HG03457 (cell line): Measurements from ENCODE around the gene TRPT1.
"Not testable (repeated sequence)": the region's sequence is repeated elsewhere in the genome, so short reads cannot be mapped to it uniquely, and the experiment has no call there.

ENCODE experiments used
- ATAC-seq: cut with Tn5 transposase; IDR thresholded peaks from one replicate; pipeline ENCODE4 v1.9.1; 2021; ENCODE audit warnings: moderate number of reproducible peaks; ENCODE audit not compliant: unreplicated experiment

The TRPT1 gene

DNA sequence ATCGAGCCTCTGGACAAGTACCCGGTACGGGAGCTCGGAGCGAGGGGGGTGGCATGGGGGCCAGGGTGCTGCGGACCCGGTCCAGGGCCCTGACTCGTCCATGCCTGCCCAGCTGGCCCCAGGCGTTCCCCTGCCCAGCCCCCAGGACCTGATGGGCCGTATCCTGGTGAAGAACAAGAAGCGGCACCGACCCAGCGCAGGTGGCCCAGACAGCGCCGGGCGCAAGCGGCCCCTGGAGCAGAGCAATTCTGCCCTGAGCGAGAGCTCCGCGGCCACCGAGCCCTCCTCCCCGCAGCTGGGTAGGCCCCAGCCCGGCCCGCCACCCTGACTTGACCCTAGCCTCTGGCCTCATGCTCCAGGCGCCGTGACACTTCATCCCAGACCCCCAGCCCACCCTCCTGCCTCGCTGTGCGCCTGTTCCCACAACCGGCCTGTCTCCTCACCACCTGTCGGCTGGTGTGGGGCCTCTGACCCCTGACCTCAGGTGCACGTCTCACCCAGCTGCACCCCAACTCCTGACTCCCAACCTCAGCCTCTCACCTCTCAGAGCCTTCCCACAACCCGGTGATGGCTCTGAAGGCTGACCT is 33.1 kb upstream of the TRPT1 start:
- no peak for ATAC-seq

DNA sequence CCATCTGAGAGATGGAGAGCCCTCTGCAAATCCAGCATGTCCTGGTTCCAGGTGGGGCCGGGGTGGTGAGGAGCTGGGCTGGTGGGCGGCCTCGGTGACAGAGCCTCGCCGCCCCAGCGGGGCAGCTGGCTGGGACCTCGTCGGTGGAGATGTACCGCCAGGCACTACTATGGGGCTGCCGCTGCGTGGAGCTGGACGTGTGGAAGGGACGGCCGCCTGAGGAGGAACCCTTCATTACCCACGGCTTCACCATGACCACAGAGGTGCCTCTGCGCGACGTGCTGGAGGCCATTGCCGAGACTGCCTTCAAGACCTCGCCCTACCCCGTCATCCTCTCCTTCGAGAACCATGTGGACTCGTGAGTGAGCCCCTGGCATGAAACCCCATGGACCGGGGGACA is 32.4 kb upstream of the TRPT1 start:
- no peak for ATAC-seq

DNA sequence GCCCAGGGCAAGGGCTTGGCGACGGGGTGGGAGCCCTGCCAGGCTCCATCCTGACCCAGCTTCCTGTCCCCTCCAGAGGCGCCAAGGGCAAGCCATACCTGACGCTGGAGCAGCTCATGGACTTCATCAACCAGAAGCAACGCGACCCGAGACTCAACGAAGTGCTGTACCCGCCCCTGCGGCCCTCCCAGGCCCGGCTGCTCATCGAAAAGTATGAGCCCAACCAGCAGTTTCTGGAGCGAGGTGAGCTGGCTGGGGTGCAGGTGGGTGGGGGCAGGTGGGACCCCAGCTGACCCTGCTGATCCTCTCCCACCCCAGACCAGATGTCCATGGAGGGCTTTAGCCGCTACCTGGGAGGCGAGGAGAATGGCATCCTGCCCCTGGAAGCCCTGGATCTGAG is 30.3 kb upstream of the TRPT1 start:
- ATAC-seq: no peak

DNA sequence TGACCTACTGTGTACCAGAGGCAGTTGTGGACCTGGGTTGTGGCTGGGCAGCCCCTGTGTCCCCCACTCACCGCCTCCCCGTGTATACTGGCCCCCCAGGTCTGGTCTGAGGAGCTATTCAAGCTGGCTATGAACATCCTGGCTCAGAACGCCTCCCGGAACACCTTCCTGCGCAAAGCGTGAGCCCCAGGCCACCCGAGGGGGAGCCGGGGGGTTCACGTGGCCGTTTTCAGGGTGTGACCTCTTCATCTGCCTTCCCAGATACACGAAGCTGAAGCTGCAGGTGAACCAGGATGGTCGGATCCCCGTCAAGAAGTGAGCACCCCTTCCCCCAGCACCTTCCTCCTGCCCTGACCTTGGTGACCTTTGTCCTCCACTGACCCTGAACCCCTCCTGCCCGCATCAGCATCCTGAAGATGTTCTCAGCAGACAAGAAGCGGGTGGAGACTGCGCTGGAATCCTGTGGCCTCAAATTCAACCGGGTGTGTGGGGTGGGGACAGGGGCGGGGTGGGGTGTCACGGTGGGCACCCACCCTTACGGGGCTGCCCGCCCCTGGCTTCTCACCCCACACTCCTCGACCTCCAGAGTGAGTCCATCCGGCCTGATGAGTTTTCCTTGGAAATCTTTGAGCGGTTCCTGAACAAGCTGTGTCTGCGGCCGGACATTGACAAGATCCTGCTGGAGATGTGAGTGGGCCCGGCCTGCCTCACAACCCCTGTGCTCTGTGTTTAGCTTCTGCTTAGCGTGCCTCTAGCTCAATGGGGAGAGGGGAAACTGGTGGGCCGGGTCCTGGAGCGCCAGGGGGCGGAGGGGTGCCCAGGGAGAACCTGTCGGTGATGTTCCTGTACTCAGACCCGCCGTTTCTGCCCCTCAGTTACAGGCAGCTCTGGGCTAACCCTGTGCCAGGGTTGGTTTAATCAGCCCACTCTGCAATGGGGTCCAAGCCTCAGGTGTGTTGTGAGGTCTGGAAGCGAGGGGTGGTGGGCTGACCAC is 29.4 kb upstream of the TRPT1 start:
- no peak for ATAC-seq

DNA sequence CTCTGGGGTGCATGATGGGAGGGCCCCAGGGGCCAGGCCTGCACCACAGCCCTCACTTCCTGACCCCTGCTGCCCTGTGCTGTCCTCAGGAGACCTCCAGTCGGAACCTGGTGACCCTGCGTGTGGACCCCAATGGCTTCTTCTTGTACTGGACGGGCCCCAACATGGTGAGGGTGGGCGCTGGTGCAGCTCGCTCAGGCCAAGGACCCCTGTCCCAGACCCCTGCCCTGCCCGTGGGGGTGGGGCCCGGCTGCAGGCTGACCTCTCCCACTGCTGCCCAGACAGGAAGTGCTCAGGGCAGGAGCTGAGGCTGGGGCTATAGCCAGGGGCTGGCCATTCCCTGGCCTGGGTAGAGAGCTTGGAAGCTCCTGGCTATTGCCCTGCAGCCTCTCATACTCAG is 28.3 kb upstream of the TRPT1 start:
- ATAC-seq: no peak

DNA sequence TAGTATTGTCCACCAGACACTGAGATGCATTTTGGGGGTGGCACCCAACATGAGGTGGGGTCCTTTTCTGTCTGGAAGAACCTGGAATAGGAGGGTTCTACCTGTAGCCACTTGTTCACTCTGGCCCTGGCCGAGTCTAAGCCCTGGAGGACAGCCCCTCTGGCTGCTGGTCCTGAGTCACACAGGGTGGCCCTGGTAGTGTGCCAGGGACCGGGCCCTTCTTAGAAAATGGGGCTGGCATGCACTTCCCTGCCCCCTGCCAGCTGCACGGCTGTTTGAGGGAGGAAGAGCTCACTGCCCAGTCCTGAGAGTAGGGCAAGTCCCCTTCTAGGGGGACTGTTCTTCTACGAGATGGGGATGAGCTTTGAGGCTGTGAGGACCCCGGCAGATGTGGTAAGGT is 27.5 kb upstream of the TRPT1 start:
- ATAC-seq: no peak

DNA sequence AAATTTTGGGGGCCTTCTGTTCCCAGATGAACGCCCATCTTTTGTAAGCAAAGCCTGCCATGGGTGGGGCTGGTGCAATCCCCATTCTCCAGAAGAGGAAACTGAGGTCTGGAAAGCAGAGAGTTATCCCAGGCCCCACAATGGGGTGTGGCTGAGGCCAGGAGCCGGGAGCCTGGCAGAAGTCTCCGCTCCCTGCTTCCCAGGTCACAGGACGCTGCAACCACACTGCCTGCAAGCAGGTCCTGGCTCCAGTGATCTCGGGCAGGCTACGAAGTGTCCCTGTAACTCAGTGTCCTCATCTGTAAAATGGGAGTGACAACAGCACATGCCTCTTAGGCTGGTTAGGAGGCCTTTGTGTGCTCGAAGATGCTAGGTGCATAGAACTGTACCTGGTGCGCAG is 27.1 kb upstream of the TRPT1 start:
- no peak for ATAC-seq

DNA sequence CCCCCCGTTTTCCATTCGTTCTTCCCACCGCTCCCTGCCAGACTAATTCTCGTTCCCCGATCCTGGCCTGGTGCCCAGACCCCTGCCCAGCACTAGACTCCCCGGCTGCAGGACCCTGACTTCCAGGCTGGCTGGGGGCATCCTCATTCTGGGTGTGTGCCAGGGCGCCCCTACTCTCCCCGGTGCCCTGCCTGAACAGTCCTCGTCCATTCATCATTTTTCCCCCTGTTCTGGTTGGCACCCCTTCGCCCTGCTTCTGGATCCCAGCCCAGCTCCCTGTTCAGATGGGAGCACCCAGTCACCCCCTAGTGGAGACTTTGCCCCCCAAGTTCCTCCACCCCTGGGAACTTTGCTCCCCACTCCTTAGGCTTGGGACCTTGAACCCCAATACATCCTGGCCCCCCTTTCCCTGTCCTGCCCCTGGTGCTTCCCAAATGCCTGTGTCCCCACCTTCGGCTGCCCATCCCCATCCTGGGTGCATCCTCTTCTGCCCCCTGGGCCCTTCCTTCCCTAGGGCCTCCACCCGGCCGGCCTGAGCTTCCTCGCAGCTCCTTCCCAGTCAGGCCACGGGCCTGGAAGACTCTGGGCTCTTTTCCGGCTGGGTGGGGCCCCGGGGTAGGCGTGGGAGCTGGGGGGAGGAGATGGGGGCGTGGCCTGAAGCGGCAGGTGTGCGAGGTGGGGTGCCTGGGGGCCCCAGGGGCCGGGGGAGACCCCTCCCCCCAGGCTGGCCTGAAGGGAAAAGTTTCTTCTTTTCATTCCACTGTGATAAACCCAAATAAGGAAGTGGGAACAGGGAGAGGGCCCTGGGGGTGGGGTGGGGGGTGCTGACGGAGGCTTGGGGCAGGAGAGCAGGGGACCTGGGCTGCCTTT is 26.3 kb upstream of the TRPT1 start:
- ATAC-seq: no peak

DNA sequence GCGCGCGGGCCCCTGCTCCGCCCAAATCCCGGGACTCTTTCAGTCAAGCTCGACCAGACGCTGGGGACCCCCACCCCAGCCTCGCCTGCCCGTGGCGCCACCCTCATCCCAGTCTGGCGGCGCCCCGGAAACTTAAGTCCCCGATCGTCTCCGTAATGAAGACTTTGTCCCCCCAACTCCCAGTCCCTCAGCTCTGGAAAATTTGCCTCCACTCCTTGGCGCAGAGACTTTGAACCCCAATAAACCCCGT is 25.7 kb upstream of the TRPT1 start:
- ATAC-seq: no peak

DNA sequence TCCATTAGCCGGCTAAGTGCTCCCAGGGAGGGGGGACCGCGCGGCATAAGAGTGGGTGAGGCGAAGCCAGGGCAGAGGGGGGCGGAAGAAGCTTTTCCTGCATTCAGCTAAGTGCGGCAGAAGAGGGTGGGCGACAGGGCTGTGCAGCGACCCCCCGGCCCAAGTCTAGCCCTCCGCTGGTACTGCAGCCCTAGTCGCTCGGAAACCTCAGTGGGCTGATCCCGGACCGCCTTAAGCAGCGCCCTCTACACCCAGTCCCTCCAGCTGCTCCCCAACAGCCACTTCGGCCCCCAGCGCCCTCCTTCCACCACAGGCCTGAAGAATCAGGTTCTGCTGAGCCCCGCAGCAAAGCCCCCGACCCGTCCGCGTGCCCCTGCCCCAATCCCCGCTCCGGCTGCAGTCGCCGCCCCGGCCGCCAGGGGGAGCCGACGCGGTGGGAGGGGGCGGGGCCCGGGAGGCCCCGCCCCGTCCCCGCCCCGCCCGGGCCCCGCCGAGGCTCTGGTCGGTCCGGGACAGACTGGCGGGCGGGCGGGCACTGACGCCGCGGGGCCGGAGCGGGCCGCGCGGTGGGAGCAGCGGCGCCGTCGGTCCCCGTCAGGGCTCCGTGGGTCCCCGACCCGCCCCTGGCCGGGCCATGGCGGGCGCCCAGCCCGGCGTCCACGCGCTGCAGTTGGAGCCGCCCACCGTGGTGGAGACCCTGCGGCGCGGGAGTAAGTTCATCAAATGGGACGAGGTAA is 25.2 kb upstream of the TRPT1 start, which contains the start of gene PLCB3:
TSS of gene PLCB3 (plus strand) at position 515 of the 737 bp plus-strand sequence. CDS start at position 635, 120 bp downstream.
- ATAC-seq: no peak

DNA sequence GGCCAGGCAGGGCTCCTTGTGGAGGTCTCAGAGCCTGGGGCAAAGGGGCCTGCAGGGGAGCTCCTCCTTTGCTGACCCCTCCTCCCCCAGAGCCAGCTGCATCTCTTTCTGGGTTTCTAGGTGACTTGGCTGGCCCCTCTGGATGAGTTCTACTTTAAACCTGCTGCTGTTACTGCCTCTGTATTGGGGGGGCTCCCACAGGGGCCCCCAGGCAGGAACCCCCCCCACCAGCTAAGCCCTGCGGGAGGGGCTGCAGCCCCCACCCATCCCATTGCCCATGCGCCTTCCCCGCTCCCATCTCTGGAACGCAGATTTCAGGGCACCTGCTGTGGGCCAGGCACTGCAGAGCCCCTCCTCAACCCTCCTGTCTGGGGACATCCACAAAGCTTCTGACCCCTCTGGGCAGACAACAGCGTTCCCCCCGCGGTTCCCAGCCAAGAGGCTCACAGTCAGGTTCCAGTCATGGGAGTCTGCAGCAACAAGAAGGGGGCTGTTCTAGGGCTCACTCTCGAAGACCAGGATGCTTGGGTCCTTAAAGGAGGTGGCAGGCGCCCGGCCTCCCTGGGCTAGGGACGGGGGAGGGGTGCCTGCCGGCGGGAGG is 24.5 kb upstream of the TRPT1 start:
- no peak for ATAC-seq

DNA sequence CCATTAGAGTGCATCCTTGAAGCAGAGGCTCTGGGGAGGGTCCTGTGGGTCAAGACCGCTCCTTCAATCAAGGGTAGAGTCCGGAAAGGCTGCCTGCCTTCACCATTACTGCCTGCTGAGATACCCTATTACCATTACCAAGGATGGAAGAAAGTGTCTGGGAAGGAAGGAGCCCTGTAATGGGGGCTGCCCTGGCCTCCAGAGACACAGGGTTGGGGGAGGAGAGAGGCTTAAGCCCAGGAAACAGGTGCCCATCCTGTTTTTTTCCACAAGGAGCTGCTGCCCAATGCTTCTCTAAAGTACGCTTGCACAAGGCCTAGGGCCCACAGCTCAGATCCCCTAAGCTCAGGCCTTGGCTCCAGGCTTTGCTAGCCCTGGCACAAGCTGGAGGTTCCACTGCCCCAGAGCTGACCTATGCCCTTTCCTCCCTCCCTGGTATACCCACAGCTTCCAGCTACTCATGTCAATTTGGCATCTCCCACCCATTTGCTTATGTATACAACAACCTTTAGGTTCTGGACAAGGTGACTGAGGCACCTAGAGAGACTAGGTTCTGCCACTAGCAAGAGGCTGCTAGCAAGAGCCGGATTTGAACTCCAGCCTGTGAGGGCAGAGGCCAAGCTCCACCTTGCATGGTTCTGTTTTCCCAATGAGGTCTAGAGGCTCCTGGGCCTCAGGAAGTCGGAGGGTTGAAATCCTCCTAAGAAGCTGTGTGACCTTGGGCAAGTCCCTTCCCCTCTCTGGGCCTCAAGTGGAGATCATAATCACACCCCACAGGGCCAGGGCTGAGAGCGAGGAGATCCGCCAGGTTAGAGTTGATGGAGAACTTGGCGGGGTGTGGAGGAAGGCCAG is 23.8 kb upstream of the TRPT1 start:
- ATAC-seq: no peak

DNA sequence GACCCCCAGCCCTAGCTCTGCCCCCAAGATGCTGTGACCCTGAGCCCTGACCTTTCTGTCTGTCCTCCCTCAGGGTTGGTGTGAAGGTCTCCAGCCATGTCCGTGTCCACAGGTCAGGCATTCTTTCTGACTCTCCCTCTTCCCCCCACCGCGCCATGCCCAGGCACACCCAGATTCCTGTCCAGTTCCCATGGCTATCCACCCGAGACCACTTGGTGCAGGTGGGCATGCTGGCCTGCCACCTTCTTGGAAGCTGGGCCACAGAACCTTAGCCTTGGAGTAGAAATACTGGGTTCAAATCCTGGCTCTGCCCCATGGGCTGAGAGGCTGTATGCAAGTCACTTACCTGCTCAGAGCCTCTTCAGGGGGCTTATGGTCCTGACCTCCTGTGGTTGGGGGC is 23.1 kb upstream of the TRPT1 start:
- ATAC-seq: no peak

DNA sequence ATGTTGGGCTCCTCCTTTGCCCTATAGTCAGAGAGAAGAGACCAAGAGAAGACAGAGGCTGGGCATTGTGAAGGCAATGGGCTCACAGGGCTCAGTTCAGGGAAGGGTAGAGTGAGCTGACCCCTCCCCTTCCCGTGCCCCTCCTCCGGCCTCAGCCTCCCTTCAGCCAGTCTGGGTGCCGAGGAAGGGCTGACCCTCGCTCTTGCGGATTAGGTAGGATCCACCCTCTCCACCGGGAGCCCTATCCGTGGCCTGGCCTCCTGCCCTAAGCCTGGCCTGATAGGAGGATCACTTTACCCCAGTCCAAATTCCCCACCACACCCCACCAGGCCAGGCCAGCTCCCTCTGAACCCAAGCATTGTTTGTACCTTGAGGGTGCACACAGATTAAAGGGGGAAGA is 22.6 kb upstream of the TRPT1 start:
- no peak for ATAC-seq

DNA sequence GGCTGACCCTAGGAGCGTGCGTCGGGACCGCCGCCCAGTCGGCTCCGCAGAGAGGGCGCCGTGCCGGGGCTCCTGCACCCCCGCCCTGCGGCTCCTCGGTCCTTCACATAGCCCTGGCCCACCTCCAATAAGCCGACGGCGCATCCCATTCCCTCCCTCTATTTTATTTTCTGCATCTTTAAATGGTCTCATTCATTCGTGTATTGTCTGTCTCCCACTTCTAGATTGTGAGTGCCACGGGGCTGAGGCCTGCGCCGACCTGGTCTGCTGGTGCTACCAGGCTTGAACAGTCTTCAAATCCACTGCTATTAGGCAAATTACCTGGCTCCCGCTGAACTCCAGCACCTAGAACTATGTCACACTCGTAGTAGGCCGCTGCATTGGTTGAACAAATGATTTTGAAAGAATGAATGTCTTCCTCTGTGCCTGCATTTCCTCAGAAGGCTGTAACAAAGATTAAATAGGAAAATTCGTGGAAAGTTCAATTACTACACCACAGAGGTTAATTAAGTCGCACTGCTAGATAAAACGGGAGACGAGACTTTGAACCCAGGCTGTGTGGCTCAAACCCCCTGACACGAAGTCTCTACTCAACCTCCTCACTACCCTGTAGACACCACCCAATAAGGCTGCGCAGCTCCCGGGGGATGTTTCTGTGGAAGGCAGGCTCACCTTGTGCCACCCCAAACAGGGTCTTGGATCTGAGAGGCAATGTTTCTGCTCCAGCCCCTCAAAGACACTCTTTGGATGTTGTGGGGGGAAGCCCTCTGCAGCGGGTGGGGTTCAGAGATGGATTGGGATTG is 21.9 kb upstream of the TRPT1 start:
- no peak for ATAC-seq

DNA sequence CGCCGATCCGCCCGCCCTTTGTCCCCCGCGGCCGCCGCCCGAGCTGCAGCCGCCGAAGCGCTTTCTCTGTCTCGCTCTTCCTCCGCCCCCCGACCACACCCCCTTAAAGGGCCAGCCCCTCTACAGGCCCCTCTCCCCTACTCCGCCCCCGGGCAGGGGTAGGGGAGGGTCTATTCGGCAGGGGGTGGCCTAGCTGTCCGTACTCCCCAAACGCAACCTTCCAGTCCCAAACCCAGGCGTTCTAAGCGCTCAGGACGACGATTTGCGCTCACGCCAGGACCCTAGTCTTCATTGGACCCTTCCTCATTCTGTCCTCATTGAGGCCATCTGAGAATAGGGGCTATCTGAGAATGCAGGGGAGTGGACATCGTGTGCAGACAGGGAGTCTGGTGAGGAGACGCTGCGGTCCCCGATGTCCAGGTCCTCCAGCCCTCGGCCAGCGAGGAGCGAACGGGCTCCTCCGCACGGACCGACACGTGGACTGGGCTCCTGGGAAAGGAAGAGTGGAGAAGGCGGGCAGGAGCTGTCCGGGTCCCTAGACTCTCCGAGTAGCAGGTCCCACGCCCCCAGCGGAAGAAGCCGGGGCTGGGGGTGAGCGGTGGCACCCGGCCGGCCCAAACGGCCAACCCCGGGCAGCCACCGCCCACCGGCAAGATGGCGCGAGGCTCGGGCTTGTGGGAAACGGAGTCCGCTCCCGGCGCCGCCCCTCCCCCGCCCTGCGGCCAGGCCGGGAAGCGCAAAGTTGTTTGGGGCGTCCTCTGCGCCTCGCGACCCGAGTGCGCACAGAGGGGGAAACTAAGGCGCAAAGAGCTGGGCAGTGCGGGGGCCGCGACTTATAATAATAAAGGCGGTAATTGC is 21.1 kb upstream of the TRPT1 start, which contains the start of gene PPP1R14B:
TSS of gene PPP1R14B (minus strand) at position 73 of the 858 bp plus-strand sequence. CDS start 270 bp downstream, outside the sequence.
- no peak for ATAC-seq

DNA sequence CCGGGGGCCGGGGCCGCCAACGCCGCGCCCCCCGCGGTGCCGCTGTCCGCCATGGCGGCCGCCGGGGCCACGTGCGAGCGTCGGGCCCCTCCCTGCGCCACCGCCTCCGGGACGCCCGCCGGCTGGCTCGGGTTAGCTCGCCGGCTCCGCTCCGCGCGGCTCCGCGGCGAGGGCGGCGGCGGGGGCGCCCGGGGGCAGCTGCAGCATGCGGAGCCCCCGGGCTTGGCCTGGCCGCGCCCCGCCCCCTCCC is 20.6 kb upstream of the TRPT1 start:
- not testable (repeated sequence) for ATAC-seq
